Spleen (tissue), 7 donors: ENCODE results near the gene SHC2.

ENCODE experiments used
- POLR2A ChIP-seq, 3 donors: fragments of 450-650 bp; IDR thresholded peaks; one replicate each; pipeline ENCODE4 v1.5.1; 2017; ENCODE audit warnings: antibody characterized with exemption in 3 of 3, mild to moderate bottlenecking in 1 of 3
- POLR2AphosphoS5 ChIP-seq, 3 donors: sonication (generic); formaldehyde crosslinking; IDR thresholded peaks; one replicate each; pipeline ENCODE4 v1.5.1; 2017; ENCODE audit warnings: antibody characterized with exemption in 3 of 3
- TF ChIP-seq, protein P1 (sequence below), 11 experiments: fragments of 200-600 bp in 7 of 11; fragments of 450-650 bp in 4 of 11; sonication (generic) in 4 of 11; IDR thresholded peaks in 8 of 11; conservative IDR thresholded peaks in 3 of 11; 1 replicate in 7 of 11; 2 replicates in 4 of 11; pipeline versions ENCODE4 v1.4.0 to v1.8.0; 2016 to 2021; ENCODE audit warnings: antibody characterized with exemption in 11 of 11, inconsistent platforms in 4 of 11, mild to moderate bottlenecking in 1 of 11
- donor health status: DM: no; HTN: no; CAD: no; lungs with moderate emphysema.
- donor health status: DM: no; HTN: no; CAD: no.
- donor health status: DM: no; HTN: no; CAD: no.

GRCh38 chr19:367963-368629, 92.7 kb downstream of the SHC2 start:
- TF ChIP-seq, protein P1, sequence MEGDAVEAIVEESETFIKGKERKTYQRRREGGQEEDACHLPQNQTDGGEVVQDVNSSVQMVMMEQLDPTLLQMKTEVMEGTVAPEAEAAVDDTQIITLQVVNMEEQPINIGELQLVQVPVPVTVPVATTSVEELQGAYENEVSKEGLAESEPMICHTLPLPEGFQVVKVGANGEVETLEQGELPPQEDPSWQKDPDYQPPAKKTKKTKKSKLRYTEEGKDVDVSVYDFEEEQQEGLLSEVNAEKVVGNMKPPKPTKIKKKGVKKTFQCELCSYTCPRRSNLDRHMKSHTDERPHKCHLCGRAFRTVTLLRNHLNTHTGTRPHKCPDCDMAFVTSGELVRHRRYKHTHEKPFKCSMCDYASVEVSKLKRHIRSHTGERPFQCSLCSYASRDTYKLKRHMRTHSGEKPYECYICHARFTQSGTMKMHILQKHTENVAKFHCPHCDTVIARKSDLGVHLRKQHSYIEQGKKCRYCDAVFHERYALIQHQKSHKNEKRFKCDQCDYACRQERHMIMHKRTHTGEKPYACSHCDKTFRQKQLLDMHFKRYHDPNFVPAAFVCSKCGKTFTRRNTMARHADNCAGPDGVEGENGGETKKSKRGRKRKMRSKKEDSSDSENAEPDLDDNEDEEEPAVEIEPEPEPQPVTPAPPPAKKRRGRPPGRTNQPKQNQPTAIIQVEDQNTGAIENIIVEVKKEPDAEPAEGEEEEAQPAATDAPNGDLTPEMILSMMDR (IDR thresholded peaks at IDR 0.05 in 8 of 11, conservative IDR thresholded peaks at IDR 0.05 in 3 of 11): no peak
- TF ChIP-seq POLR2A (IDR thresholded peaks at IDR 0.05) (no peak), POLR2AphosphoS5 (IDR thresholded peaks at IDR 0.05) (no peak)
